ENCODE data around the gene TOB1. TPM values are rescaled to one million over a fixed set of nuclear protein-coding genes. Genes with fewer than 3 reads are reported as not detected.

Gene TOB1
- total and polyA plus RNA-seq, 9 of the 15 experiments (the other 6 are each of a cell fraction or from before 2014, with no cell fraction given) = 4.8 to 63.7 (median 13.2) TPM

DNA sequence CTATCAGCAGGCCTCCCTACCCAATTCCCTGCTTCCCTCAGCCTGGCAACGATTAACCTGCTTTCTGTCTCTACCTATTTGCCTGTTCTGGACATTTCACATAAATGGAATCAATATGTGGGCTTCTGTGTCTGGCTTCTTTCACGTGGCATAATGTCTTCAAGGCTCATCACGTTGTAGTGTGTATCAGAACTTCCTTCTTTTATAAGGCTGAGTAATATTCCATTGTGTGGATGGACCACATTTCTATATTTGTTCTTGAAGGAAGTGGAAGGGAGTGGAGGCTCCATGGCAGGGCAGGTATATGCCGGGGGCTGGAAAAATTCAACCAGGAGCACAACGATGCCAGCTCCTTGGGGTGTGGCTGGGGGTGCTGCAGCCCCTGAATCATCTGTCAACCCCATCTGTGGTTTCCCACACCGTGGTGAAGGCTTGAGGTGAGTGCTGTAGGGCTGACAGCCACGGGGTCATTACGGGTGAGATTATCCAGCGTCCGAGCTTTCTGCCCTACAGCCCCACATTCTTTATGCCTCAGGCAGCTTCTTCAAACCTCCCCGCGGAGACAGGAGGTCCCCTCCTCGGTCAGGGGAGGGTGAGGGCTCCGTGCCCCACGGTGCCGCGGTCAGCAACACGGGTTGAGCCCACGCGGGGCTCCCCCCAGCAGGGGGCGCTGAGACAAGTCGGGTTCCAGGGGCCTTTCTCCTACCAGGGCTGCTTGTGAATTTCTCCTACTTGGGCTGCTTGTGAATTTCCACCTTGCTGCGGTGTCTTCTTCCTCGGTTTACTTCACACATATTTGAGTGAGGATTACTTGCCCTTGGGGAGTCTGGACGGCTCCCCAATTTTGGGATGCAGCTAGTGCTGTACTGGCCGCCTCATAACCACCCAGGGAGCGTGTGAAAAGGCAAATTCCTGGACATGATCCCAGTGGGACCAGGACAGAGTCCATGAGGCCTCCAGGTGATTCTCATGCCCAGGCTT lies 49.1 kb downstream of the TOB1 start (continued):
- TF ChIP-seq IFI16 (CRISPR knock-in tag; IDR thresholded peaks at IDR 0.05) (no peak), ATF7 (IDR thresholded peaks at IDR 0.05) (0 out of 2 replicates have a peak, but pooled peaks have one; percentile 26), HDAC1 (IDR thresholded peaks at IDR 0.05) (peak in 1 of 2 experiments; percentile 45; a peak in 1 of 4 replicates), SRSF1 (IDR thresholded peaks at IDR 0.05; ENCODE audit: low read depth, low read length) (no peak), CXXC5 (CRISPR knock-in tag; IDR thresholded peaks at IDR 0.05) (0 out of 2 replicates have a peak, but pooled peaks have one; percentile 18), TRIM24 (IDR thresholded peaks at IDR 0.05) (no peak), XRCC4 (IDR thresholded peaks at IDR 0.05; ENCODE audit: extremely low read depth, insufficient read depth, insufficient read length) (no peak), JUND (IDR thresholded peaks at IDR 0.05; ENCODE audit: borderline replicate concordance, low read depth, low read length) (0 out of 2 replicates have a peak, but pooled peaks have one; percentile 3), JUND (tag; IDR thresholded peaks at IDR 0.05; ENCODE audit: borderline replicate concordance, low read depth, low read length) (no peak), SMC3 (conservative IDR thresholded peaks at IDR 0.05; ENCODE audit: insufficient read depth, low read depth, low read length) (peak; percentile 52; the same call in 1 of the 2 replicates), RAD21 (CRISPR knock-in tag; conservative IDR thresholded peaks at IDR 0.05 in 1 of 2, IDR thresholded peaks at IDR 0.05 in 1 of 2) (peak; percentile 34 to 69; a peak in 3 of 4 replicates), RBM14 (IDR thresholded peaks at IDR 0.05; ENCODE audit: borderline replicate concordance, insufficient read depth, low read depth, low read length) (no peak), MAZ (CRISPR knock-in tag; conservative IDR thresholded peaks at IDR 0.05 in 1 of 2, IDR thresholded peaks at IDR 0.05 in 1 of 2) (peak in 1 of 2 experiments; percentile 60; a peak in 2 of 4 replicates)
- TF ChIP-seq, protein P1, sequence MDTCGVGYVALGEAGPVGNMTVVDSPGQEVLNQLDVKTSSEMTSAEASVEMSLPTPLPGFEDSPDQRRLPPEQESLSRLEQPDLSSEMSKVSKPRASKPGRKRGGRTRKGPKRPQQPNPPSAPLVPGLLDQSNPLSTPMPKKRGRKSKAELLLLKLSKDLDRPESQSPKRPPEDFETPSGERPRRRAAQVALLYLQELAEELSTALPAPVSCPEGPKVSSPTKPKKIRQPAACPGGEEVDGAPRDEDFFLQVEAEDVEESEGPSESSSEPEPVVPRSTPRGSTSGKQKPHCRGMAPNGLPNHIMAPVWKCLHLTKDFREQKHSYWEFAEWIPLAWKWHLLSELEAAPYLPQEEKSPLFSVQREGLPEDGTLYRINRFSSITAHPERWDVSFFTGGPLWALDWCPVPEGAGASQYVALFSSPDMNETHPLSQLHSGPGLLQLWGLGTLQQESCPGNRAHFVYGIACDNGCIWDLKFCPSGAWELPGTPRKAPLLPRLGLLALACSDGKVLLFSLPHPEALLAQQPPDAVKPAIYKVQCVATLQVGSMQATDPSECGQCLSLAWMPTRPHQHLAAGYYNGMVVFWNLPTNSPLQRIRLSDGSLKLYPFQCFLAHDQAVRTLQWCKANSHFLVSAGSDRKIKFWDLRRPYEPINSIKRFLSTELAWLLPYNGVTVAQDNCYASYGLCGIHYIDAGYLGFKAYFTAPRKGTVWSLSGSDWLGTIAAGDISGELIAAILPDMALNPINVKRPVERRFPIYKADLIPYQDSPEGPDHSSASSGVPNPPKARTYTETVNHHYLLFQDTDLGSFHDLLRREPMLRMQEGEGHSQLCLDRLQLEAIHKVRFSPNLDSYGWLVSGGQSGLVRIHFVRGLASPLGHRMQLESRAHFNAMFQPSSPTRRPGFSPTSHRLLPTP (IDR thresholded peaks at IDR 0.05; ENCODE audit: borderline replicate concordance, extremely low read depth, insufficient read length) = no peak
- TF ChIP-seq, protein P2, sequence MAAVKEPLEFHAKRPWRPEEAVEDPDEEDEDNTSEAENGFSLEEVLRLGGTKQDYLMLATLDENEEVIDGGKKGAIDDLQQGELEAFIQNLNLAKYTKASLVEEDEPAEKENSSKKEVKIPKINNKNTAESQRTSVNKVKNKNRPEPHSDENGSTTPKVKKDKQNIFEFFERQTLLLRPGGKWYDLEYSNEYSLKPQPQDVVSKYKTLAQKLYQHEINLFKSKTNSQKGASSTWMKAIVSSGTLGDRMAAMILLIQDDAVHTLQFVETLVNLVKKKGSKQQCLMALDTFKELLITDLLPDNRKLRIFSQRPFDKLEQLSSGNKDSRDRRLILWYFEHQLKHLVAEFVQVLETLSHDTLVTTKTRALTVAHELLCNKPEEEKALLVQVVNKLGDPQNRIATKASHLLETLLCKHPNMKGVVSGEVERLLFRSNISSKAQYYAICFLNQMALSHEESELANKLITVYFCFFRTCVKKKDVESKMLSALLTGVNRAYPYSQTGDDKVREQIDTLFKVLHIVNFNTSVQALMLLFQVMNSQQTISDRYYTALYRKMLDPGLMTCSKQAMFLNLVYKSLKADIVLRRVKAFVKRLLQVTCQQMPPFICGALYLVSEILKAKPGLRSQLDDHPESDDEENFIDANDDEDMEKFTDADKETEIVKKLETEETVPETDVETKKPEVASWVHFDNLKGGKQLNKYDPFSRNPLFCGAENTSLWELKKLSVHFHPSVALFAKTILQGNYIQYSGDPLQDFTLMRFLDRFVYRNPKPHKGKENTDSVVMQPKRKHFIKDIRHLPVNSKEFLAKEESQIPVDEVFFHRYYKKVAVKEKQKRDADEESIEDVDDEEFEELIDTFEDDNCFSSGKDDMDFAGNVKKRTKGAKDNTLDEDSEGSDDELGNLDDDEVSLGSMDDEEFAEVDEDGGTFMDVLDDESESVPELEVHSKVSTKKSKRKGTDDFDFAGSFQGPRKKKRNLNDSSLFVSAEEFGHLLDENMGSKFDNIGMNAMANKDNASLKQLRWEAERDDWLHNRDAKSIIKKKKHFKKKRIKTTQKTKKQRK (IDR thresholded peaks at IDR 0.05; ENCODE audit: borderline replicate concordance, low read depth, low read length) = no peak
- TF ChIP-seq, protein P3, sequence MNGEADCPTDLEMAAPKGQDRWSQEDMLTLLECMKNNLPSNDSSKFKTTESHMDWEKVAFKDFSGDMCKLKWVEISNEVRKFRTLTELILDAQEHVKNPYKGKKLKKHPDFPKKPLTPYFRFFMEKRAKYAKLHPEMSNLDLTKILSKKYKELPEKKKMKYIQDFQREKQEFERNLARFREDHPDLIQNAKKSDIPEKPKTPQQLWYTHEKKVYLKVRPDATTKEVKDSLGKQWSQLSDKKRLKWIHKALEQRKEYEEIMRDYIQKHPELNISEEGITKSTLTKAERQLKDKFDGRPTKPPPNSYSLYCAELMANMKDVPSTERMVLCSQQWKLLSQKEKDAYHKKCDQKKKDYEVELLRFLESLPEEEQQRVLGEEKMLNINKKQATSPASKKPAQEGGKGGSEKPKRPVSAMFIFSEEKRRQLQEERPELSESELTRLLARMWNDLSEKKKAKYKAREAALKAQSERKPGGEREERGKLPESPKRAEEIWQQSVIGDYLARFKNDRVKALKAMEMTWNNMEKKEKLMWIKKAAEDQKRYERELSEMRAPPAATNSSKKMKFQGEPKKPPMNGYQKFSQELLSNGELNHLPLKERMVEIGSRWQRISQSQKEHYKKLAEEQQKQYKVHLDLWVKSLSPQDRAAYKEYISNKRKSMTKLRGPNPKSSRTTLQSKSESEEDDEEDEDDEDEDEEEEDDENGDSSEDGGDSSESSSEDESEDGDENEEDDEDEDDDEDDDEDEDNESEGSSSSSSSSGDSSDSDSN (IDR thresholded peaks at IDR 0.05; ENCODE audit: borderline replicate concordance in 1 of 2, low read depth in 2 of 2, low read length in 2 of 2) = peak in 1 of 2 experiments; percentile 20; a peak in 1 of 4 replicates

All from K562 (cell line).